DND-41 (cell line): Measurements from ENCODE around the gene CDC14C.

Source experiments
- ATAC-seq: fragments of 200-7000 bp; cut with Tn5 transposase; 3 replicates; pipeline ENCODE4 v1.9.1; 2021; ENCODE audit warnings: low read depth; ENCODE audit not compliant: insufficient read depth
- DNase-seq: peaks from one replicate; pipeline ENCODE4 v3.0.0-alpha.2; 2020
- H2AFZ ChIP-seq: 2 replicates; pipeline ENCODE4 v1.6.0; 2012; ENCODE audit warnings: low read depth, low read length
- H3K27ac ChIP-seq: 2 replicates; pipeline ENCODE4 v1.5.1; 2012; ENCODE audit warnings: low read length, inconsistent platforms
- H3K27me3 ChIP-seq: fragments of 200-600 bp; sonication (generic); 2 replicates; pipeline ENCODE4 v1.6.0; 2012; ENCODE audit warnings: low read length, mild to moderate bottlenecking, inconsistent platforms; ENCODE audit not compliant: insufficient read depth, poor library complexity
- H3K36me3 ChIP-seq: 2 replicates; pipeline ENCODE4 v1.5.1; 2012; ENCODE audit warnings: low read length, inconsistent platforms; ENCODE audit not compliant: insufficient read depth
- H3K4me1 ChIP-seq: 2 replicates; pipeline ENCODE4 v1.5.1; 2012; ENCODE audit warnings: mild to moderate bottlenecking, low read length; ENCODE audit not compliant: insufficient read depth
- H3K4me2 ChIP-seq: 2 replicates; pipeline ENCODE4 v1.6.0; 2012; ENCODE audit warnings: mild to moderate bottlenecking, moderate library complexity, low read length, inconsistent platforms; ENCODE audit not compliant: insufficient read depth
- H3K4me3 ChIP-seq, 2 experiments: fragments of 200-600 bp in 1 of 2; shearing (Covaris generic) in 1 of 2; 2 replicates each; pipeline ENCODE4 v1.5.1; 2012 to 2016; ENCODE audit warnings: inconsistent platforms in 2 of 2, low read length in 2 of 2, mild to moderate bottlenecking in 2 of 2, low read depth in 1 of 2, moderate library complexity in 1 of 2
- H3K79me2 ChIP-seq: 2 replicates; pipeline ENCODE4 v1.6.0; 2012; ENCODE audit warnings: low read length, inconsistent platforms; ENCODE audit not compliant: insufficient read depth
- H3K9ac ChIP-seq: 2 replicates; pipeline ENCODE4 v1.6.0; 2012; ENCODE audit warnings: low read depth, mild to moderate bottlenecking, inconsistent platforms, low read length, moderate library complexity
- H3K9me3 ChIP-seq: 2 replicates; pipeline ENCODE4 v1.5.1; 2012; ENCODE audit warnings: low read length, moderate library complexity, mild to moderate bottlenecking, inconsistent platforms; ENCODE audit not compliant: insufficient read depth, severe bottlenecking
- H4K20me1 ChIP-seq: 2 replicates; pipeline ENCODE4 v1.6.0; 2012; ENCODE audit warnings: low read length; ENCODE audit not compliant: insufficient read depth
- CTCF ChIP-seq: IDR thresholded peaks from 2 replicates; pipeline ENCODE4 v1.5.1; 2012; ENCODE audit warnings: borderline replicate concordance, low read length, moderate library complexity, mild to moderate bottlenecking; ENCODE audit not compliant: poor library complexity, severe bottlenecking; ENCODE audit errors: extremely low read depth
- EZH2 ChIP-seq: IDR thresholded peaks from 3 replicates; pipeline ENCODE4 v1.6.1; 2012; ENCODE audit warnings: borderline replicate concordance, low read depth, mild to moderate bottlenecking, moderate library complexity, low read length, inconsistent platforms; ENCODE audit not compliant: severe bottlenecking

CDC14C gene

DNA sequence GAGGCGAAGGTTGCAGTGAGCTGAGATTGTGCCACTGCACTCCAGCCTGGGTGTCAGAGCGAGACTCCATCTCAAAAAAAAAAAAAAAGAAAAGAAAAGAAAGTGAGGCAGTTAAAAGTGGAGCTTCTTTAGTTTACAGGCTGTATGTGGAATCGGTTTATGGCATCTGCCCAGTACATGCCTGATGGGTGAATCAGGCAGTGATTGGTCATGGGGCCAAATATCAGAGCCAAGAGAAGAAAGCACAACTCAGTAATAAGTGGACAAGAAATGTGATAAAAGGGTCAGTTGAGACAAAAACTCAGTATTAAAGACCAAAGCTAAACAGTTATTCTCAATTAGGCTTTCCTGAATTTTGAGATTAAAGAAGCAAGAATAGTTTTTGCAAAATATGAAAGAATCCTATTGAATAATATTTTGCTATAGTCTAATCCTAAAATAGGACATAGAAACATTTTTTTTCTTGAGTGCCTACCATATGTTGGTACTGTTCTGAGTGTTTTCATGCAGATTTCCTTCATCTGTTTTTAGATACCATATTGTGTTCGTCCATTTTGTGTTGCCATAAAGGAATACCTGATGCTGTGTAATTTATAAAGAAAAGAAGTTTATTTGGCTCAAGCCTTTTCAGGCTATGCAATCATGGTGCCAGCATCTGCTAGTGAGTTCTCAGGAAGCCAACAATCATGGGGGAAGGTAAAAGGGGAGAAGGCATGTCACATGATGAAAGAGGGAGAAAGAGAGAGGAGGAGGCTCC lies 14.4 kb downstream of the CDC14C start:
- Histone ChIP-seq H3K27me3 (no peaks in the 10 kb centered on the region), H3K27ac (no peak overlapping the region), H4K20me1 (no peaks in the 10 kb centered on the region), H3K79me2 (no peaks in the 10 kb centered on the region), H3K9me3 (no peaks in the 10 kb centered on the region), H3K4me2 (no peak overlapping the region), H3K9ac (no peak overlapping the region), H3K4me1 (no peaks in the 10 kb centered on the region), H3K4me3 (no peak overlapping the region), H3K36me3 (no peaks in the 10 kb centered on the region), H2AFZ (no peak overlapping the region)
- TF ChIP-seq CTCF (no peak), EZH2 (no peak)
- DNase-seq (no peak), ATAC-seq (no peak)

DNA sequence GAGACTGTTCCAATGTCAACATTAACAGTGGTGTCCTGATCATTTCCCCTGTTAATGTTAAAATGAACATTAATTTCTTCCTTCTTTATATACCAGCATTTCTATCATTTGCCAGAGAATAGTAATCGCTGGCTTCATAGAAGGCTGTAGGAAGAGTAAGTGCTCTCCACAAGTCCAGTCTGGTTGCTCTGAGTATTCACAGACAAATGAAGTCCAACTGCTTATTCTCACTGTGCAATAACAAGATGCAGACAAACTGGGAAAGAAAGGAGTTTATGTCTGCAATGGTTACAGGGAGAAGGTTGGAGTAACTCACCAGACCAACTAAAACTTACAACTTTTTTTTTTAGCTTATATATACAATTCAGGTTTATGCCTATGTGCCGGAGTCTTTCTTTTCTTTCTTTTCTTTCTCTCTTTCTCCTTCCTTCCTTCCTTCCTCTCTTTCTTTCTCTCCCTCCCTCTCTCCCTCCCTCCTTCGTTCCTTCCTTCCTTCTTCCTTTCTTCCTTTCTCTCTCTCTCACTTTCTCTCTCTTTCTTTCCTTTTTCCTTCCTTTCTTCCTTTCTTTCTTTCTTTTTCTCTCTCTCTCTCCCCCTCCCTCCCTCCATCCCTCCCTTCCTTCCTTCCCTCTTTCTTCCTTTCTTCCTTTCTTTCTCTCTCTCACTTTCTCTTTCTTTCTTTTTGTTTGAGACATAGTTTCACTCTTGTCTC lies 19.1 kb downstream of the CDC14C start:
- Histone ChIP-seq H3K36me3 (no peaks in the 10 kb centered on the region), H2AFZ (no peak overlapping the region), H3K4me1 (no peaks in the 10 kb centered on the region), H3K9me3 (no peaks in the 10 kb centered on the region), H3K4me2 (no peak overlapping the region), H3K27me3 (no peaks in the 10 kb centered on the region), H3K27ac (no peak overlapping the region), H3K79me2 (no peaks in the 10 kb centered on the region), H3K4me3 (no peak overlapping the region), H4K20me1 (no peaks in the 10 kb centered on the region), H3K9ac (no peak overlapping the region)
- ATAC-seq (no peak), DNase-seq (no peak)
- TF ChIP-seq CTCF (no peak), EZH2 (no peak)

GRCh38 chr7:48955916-48956315 lies 31.6 kb downstream of the CDC14C start:
- Histone ChIP-seq H3K4me2 (no peak overlapping the region), H3K27ac (no peak overlapping the region), H4K20me1 (no peaks in the 10 kb centered on the region), H3K4me1 (no peaks in the 10 kb centered on the region), H3K27me3 (no peaks in the 10 kb centered on the region), H3K4me3 (no peak overlapping the region), H2AFZ (no peak overlapping the region), H3K36me3 (no peaks in the 10 kb centered on the region), H3K9ac (no peak overlapping the region), H3K79me2 (no peaks in the 10 kb centered on the region), H3K9me3 (no peaks in the 10 kb centered on the region)
- ATAC-seq (no peak), DNase-seq (no peak)
- TF ChIP-seq EZH2 (no peak), CTCF (no peak)
